HG03460 (cell line): ENCODE data around the gene CRYBA2.
A peak's percentile ranks its signal among the peaks of the same experiment; 100 is the strongest.

Experiments used
- ATAC-seq: cut with Tn5 transposase; IDR thresholded peaks from one replicate; pipeline ENCODE4 v1.9.1; 2021; ENCODE audit not compliant: unreplicated experiment

Gene CRYBA2, protein sequence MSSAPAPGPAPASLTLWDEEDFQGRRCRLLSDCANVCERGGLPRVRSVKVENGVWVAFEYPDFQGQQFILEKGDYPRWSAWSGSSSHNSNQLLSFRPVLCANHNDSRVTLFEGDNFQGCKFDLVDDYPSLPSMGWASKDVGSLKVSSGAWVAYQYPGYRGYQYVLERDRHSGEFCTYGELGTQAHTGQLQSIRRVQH

DNA sequence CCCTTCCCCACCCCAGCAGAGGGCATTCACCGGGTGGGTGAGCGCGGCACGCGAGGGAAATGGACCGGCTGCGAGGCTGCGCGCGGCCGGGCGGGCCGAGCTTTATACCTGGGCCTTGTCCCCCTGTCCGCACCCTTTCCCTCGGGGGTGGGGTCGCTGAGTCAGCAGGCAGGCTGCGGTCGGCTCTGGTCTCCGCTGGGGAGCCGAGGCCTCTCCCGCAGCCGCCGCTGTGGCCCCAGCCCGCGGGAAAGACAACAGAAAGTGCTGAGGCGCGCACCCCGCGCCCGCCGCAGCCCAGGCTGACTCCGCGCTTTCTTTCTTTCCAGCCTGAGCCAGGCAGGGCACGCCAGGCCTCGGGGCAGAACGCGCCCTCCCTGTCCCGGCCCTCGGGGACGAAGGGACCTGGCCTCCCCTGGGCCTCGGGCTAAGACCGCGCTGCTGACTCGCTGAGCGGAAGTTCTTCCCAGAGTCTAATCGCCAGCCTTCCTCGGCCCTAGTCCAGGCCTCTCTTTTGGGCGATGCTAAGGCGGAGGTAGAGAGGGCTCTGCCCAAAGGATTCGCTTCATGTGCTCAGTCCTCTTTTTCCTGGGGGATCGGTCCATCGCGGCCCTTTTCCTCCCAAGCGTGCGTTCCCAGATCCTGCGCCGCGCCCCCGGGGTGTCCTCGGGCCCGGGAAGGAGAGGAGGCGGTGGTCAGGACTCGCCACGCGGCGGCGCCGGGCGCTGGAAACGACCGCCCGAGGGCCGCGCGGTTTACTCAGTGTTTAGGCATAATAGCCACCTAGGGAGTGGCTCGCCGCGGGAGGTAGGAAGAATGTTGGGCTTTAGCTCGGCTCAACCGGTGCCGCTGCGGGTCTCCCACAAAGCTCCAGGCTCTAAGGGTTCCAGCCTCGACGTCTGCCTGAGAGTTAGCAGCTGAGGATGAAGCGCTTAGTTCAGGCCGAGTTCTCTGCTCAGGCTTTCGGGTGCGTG is at the start of gene CRYBA2:
Gene CRYBA2, minus strand, starts transcription at position 78 of the 971 bp plus-strand sequence. CDS start 246 bp downstream, outside the sequence.
- ATAC-seq, result no peak

DNA sequence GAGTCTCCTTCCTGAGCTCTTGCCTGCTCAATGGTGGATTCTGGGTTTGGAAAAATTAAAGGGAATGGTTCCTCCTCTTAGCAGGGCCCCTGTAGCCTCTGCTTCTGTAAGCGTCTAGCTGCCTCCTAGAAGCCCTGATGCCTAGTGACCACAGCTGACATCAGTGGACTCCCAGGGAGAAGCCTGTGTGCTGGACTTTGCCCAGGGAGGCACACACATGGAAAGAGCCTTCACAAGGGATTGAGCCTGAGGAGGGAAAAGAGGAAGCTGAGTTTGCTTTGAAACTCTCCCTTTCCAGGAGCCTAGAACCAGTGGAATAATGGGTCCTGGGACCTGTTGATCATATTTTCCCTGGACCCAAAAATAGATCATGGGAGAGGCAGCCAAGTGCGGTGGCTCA is 49.5 kb upstream of the CRYBA2 start:
- ATAC-seq, result no peak

DNA sequence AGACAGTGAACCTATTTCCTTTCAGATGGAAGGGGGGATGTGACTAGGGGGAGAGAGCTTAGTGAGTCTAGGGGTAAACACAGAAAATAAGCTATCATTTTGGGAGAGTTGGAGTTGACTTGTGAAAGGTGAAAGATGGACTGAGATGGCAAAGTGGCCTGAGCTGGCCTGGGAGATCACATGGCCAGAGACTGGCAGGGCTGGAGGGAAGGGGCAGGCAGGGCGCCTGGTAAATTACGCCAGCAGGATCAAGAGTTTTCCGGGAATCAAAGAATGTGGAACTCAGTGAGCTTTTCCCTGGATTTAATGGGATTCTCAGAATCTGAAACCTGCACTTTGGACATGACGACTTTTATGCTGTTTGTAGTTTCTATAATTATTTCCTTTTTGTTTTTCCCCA is 48.9 kb upstream of the CRYBA2 start:
- no peak for ATAC-seq

DNA sequence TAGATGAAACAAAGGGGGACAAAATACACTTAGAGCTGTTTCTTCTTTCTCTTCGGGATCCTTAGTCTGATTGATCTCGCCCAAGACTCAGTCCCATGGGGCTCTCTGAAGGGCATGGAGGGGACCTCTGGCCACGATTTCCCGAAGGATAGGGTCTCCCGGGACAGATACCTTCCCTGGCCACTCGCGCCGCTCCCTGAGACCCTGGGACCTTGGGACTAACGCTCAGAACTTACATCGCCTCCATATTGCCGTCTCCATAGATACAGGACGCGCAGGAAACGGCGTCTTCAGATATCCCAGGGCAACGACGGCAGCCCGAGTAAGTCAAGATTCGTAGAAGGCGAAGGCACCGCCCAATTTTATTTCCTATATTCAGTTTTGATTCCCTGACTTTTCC is 48.0 kb upstream of the CRYBA2 start, which contains the start of gene CFAP65:
Gene CFAP65, minus strand, starts transcription at position 265 of the 400 bp plus-strand sequence. CDS start 2,468 bp downstream, outside the sequence.
- ATAC-seq, result no peak

DNA sequence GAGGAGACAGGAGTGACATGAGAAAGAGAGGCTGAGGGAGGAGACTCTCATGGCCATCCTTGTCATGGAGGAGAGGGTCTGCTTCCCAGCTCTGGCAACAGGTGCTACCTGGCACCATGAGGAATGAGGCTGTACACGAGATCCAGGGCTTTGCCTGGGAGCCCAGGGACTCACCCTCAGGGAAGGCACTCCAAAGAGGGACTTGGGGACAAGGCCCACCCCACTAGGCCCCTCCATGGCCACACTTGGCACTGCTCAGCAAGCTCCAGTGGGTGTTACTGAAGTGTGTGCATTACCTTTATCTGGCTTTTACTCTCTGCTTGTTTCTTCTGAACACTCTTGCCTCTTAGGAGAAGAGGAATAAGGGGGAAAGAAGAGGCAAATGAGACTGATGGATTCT is 45.4 kb upstream of the CRYBA2 start:
- ATAC-seq, result no peak

DNA sequence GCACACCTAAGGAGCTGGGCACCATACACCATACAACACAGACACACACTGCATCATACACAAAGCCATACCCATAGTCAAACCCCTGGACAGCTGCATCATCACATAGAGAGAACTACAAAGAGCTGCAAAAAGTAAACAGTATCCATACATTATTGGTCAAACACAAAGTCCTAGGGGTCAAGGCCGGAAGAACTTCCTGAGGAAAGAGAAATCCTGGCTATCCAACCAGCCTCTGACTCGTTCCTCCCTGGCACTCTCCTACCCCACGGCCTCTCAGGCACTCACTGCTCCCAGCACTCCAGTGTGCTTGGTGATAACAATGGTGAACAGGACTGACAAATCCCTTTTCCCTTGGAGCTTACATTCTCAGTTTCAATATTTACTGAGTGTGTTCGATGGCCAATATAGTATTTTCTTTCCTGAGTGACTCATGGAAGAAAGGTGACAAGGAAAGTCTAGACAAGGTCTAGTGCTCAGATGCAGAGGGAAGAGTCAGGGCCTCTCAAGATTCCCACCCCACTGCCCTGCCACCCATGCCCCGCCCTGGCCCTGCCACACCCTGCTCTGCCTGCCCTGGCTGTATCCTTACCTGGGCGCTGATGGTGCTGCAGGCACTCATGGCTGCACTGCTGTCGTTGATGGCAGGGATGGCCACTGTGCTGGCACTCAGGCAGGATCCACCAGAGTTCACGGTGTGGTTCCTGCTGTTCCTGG is 44.7 kb upstream of the CRYBA2 start:
- ATAC-seq, result no peak

DNA sequence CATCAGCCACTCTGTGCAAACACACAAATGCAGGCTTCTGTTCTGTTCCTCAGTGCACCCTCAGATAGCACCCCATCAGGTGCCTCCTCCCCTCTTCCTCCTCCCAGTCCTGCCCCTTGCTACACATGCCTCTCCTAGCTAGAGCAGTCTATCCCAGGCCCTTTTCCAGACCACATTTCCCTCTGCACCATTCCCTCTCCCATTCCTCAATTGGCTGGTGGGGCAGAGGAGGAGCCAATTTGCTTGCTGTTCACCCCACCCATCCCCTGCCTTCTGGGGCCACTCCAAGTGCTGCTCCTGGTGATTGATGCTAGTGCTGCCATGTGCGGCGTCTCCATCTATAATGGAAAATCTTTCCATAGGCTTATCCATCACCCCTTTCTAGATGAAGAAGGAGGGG is 42.7 kb upstream of the CRYBA2 start:
- no peak for ATAC-seq

DNA sequence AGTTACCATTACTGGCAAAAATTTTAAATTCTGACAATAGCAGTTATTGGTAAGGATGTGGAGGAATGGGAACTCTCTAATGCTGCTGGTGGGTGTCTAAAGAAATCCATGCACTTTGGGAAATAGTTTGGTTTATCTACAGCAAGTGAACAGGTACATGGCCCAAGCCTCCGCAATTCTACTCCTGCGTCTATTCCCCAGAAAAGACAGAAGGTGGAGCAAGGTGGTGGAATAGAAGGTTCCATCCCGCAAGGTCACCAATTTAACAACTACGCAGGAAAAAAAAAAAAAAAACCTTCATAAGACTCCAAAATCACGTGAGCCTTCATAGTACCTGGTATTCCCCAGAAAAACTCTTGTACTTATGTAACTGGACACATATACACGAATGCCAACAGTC is 41.6 kb upstream of the CRYBA2 start:
- no peak for ATAC-seq

DNA sequence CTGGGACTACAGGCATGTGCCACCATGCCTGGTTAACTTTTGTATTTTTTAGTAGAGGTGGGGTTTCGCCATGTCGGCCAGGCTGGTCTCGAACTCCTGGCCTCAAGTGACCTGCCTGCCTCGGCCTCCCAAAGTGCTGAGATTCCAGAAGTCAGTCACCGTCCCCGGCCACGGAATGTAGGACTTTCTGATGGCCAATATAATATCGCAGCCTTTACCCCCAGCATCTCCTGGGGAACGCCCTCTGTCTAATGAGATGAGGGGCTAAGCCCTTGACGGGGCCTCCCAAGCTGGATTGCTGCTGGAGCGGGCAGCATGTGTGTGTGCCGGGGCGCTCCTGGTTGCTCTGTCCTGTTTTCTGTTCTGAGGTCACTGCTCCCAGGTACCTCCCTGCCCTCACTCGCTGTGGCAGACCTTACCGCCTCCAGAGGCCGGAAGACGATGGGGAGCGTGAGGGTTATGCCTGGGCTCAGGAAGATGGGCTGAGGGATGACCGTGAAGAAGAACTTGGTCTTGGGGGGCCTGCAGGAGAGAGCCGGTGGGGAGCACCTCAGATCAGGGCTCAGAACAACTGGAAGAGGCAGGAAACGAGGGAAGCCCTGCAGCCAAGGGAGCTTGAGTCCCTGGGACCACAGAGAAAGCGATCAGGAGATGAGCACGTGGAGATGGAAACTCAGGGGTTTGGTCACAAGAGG is 39.0 kb upstream of the CRYBA2 start:
- no peak for ATAC-seq

DNA sequence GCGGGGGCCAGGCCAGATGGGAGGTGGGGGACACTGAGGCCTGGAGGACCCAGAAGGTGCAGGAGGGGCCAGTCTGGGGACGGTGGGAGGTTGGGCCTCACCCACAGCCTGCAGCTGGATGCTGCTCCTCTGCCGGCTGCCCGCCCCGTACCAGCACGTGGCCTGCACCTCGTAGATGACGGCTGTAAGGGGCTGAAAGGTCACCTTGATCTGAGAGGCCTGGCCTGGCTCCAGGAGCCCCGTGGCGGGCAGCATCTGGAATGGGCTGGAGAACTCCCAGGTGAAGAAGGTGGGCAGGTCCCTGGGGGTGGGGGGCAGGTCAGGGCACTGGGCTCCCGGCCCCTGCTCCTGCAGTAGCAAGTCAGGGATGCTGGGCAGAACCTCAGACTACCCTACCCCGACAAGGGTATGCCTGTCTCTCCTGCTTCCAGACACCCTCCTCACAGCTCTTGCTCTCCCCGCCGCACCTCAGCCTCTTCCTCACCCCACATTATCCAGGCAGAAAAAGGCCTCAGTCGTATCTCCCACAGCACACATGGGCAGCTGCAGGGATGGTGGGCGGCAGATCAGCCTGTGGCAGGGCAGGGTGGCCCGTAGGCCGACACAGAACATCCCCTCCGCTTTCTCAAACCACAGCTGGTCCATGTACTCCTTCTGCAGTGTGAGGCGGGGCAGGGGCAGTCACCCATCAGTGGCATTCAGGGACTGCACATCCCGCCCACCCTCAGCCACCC is 38.0 kb upstream of the CRYBA2 start:
- ATAC-seq, result no peak

DNA sequence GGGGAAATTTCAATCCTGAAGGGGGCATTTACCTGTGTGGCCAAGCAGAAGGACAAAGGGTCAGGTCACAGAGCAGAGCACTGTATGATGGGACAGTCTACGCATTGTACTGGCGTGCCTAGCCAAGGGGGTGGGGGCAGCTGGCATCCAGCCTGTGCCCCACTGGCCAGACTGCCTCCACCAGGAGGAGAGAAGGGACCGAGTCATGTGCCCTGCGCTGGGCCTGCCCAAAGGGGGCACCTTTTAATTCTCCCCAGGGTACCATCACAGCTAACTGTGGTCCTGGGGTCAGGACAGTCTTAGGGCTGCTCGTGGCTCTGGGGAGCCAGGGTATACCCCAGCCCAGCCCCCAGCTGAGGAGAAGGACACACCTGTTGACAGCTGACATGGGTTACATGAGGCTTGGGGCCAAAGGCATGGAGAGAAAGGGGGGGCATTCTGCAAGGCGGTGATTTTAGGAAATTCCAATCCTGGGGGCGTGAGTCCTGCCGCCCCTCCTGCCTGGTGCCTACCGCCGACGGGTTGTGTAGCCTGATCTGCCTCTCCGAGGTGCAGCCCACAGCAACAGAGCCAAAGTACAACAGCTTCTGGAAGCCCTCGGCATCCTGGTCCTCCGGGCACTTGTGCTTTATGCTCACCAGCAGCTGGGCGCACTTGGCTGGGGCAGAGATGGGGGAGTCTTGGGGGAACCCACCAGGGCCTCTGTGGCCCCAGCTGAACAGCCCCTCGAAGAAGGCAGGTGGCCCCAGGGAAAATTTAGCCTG is 37.1 kb upstream of the CRYBA2 start:
- ATAC-seq, result no peak

DNA sequence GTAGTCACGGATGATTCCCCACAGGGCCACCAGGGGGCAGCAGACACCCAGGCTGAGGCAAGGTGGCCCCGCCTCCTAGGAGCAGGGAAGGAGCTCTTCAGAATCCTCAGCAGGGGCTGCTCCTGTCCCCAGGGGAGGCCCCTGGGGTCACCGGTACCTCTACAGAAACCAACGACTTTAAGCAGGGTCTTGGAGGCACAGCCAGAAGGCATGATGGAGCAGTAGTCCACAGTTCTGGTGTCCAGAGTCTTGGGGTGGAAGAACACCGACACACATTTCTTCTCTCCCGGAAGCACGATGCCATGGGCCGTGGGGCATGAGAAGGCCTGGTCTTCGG is 36.6 kb upstream of the CRYBA2 start:
- ATAC-seq, result peak; percentile 68

DNA sequence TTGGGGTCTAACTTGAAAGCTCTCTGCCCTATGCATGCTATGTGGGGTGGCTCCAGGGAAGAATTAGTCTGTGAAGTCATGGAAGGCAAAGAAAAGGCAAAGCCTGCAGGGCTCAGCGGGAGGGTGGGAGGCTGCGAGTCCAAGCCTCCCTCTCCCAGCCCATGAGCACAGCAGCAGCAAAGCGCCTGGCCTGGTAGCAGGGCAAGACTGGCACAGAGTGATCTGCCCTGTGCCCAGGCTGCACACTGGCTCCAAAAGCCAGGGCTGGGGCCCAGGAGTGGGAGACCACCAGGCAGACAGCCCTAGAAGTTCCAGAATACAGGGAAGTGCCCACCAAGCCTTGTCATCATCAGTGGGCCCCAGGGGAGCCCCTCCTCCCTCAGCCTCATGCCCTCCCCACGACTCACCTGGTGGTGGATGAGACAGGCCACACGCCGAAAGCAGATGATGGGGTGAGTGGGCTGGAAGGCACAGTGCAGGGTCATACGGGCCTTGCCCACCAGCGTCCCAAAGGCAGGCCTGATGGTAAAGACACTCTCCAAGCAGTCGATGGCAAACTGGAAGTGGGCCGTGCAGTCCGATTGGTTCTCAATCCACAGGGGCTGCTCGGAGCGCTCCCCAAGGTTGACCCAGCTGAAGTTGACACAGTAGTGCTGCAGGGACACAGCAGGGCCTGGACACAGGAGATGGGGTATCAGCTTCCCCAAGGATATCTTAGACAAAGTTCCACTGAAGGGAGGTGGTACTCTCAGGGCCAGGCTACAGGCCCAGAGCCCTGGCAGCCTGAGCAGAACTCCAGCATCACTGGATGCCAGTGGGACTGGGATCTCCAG is 36.0 kb upstream of the CRYBA2 start:
- ATAC-seq, result no peak

DNA sequence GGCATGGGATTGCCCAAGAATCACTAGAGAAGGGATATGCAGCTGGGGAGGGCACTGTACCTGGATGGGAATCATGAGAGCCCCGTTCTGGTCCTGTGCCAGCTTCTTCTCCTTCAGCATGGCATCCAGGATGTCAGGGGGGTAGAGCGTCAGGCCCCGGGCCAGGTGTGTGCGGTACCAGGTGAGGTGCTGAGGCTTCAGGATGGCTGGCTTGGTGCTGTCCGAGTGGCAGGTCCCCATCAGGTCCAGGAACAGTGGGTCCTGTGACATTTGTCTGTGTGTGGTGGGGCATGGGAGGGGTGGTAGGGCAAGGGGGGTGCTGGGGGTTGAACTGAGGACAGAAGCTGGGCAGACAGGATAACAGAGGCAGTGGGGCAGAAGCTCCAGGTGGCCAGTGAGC is 34.9 kb upstream of the CRYBA2 start:
- ATAC-seq, result no peak

DNA sequence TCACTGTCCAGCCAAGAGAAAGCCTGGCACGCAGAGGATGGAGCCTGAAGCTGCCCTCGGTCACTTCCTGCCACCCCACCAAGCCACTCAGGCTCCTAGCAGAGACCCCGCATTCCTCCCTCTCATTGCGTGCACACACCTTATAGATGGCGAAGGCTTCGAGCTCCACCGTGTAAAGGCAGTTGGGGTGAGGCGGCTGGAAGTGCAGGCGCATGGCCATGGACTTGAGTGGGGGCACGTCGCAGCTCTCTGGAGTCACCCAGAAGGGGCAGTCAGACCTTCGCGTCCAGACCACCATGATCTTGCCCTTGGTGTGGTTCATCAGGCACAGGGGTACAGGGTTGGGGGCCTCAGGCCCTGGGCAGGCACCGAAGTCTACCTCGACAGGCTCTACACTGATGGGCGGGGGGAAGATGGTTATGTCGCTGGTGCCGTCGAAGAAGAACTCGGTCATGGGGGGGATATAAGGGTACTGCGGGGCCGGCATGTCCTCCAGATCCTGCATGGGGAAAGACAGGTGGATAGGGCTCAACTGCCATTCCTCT is 34.4 kb upstream of the CRYBA2 start:
- ATAC-seq, result no peak

DNA sequence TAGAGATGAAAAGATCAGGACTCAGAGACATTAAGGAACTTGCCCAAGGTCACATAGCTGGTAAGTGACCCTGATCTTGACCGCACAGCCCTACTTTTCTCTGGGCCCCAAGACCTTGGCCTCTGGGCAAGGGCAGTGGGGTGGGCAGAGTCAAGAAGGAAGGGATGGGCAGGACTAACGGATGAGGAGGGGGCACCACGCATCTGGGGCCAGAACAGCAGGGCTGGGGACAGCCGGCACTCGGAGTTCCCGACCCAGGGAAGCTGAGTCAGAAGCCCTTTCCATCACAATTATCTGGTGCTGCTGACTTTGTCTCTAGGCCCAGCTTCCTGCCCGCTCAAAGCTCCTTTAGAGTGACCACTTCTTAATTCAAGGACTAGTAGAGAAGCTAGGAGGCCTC is 33.7 kb upstream of the CRYBA2 start:
- ATAC-seq, result no peak

DNA sequence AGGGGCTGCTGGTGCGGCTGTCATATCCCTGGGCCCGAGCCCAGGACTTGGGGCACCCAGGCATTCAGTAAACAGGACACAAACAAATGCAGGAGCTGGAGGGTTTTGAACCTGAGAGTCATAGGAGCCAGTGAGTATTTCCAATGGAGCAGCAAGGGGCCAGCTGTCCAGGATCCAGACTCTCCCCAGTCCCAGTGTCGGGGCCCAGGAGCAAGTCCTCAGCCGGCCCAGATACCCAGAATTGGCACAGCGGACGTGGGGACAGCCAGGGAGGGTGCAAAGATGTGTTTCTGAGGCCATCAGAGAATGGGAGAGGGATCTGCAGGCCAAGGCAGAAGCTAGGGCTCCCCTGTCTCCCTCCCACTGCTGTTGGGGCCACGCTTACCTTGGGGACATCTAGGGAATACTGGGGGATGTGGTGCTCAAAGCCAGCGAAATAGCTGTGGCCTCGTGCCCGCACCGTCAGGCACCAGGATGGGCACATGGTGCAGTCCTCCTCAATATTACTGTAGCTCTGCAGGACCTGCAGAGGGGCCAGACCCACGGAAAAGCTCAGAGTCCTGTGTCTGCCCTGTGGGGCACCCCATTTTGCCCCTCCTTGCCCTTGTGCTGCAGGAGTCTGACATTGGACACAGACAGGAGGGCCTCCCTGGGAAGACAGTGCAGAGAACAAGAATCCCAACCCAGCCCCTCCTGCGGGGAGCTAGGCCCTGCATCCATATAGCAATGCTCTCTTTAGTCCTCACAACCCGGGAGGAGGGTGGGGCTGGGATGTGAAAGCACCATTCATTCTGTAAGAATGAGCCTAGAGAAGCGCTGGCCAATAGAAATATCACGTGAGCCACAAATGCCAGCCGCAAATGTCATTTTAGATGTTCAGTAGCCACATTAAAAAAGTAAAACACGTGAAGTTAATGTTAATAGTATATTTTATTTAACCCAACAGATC is 32.7 kb upstream of the CRYBA2 start:
- ATAC-seq, result no peak
